ENCODE results near the gene OR52M1.

GRCh38 chr11:4522752-4523151 is 22.2 kb upstream of the OR52M1 start:
- no peak for TF ChIP-seq CTCF (IDR thresholded peaks at IDR 0.05; ENCODE audit: borderline replicate concordance, extremely low read depth, low read length, poor library complexity, severe bottlenecking)
- TF ChIP-seq EZH2 (IDR thresholded peaks at IDR 0.05; ENCODE audit: borderline replicate concordance, low read depth, low read length, severe bottlenecking) = no peak

All from DND-41 (cell line).